Fibroblast of pulmonary artery (primary cell): Measurements from ENCODE around the gene ARHGAP24.
"Not testable (repeated sequence)": the region's sequence is repeated elsewhere in the genome, so short reads cannot be mapped to it uniquely, and the experiment has no call there.

Source experiments
- DNase-seq: peaks from one replicate; pipeline ENCODE4 v3.0.0-alpha.2; 2010; ENCODE audit warnings: low read depth
- H3K4me3 ChIP-seq: replicated peaks from 2 replicates; pipeline ENCODE4 v1.5.1; 2011; ENCODE audit warnings: low read depth, mild to moderate bottlenecking, control low read depth, low read length, moderate library complexity
- TF ChIP-seq, protein P1 (sequence below): IDR thresholded peaks from 2 replicates; pipeline ENCODE4 v1.5.1; 2011; ENCODE audit warnings: mild to moderate bottlenecking, control low read depth, low read length, inconsistent platforms; ENCODE audit errors: missing control alignments

ARHGAP24 gene

DNA sequence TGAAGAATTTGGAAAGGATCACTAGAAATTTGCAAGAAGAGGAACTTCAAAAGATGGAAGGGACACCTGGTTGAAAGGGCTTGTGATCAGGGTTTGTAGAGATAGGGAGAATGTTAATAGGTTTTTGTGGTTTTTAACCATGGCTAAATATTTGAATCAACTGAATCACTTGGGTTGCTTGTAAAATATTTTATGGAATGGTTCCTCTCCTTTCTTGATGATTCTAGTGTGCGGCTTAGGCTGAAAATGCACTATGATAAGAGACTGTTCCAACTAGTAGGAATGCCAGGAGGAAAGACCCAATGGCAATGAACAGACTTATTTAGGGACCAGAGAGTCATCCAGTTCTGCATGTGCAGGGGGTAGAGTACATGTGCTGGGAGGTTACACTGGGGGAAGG lies 408.2 kb downstream of the ARHGAP24 start:
- H3K4me3 ChIP-seq = no peak overlapping the region
- DNase-seq = no peak

DNA sequence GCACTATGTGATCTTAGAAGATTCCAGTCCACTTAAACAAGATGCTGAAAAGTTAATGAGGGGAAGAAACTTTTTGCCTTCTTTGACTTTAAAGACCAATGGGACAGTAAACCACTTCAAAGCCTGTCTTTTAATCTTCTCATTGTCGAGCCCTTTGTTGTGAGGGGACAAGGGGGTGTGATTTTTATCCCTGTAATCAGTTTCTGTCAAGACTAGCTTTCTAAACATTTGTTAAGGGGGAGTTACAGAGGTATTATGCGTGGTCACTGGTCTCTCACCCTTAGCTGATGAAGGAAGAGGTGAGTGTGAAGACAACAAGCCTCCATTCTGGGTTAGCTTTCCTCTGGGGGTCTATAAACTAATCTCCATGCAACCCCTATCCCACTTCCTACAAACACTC lies 409.3 kb downstream of the ARHGAP24 start:
- no peak for DNase-seq
- no peak overlapping the region for H3K4me3 ChIP-seq
- TF ChIP-seq, protein P1, sequence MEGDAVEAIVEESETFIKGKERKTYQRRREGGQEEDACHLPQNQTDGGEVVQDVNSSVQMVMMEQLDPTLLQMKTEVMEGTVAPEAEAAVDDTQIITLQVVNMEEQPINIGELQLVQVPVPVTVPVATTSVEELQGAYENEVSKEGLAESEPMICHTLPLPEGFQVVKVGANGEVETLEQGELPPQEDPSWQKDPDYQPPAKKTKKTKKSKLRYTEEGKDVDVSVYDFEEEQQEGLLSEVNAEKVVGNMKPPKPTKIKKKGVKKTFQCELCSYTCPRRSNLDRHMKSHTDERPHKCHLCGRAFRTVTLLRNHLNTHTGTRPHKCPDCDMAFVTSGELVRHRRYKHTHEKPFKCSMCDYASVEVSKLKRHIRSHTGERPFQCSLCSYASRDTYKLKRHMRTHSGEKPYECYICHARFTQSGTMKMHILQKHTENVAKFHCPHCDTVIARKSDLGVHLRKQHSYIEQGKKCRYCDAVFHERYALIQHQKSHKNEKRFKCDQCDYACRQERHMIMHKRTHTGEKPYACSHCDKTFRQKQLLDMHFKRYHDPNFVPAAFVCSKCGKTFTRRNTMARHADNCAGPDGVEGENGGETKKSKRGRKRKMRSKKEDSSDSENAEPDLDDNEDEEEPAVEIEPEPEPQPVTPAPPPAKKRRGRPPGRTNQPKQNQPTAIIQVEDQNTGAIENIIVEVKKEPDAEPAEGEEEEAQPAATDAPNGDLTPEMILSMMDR = no peak

More for the DNA sequence above, 408.2 kb downstream of the ARHGAP24 start:
- TF ChIP-seq, protein P1 = no peak

DNA sequence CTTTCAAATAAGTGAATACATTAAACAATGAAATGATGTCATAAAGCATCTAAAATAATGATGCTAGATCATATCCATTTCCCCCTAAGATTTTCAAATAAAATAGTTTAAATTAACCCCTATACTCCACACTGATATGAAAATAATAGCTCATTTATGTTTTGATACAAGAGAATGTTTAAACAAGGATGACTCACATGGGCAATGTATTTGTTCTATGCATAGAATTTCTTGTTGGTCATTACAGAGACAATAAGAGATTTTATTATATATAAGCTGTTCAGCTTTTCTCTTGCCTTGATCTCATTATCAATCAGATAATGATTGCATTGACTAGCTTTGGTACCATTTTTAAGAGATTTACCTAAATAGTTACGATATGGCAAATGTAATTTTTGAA lies 411.7 kb downstream of the ARHGAP24 start:
- DNase-seq = no peak
- TF ChIP-seq, protein P1 = no peak
- H3K4me3 ChIP-seq = no peak overlapping the region

DNA sequence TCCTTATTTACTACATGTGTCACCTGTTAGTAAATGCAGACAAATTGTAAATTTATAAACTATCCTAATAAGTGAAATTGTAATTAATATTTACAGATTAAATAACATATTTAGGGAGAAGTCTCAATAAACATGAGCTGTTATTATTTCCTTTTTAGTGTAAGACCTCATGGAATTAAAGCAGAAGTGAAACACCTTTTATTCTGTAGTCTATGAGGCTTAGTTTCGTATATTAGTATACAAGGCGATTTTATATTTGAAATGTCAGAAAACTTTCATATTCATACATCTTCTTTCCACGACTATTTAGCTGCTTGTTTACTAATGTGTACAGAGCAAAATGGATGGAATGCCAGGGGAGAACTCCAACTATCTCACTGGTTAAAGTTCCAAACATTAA lies 414.4 kb downstream of the ARHGAP24 start:
- H3K4me3 ChIP-seq = no peak overlapping the region
- TF ChIP-seq, protein P1 = no peak
- DNase-seq = no peak

DNA sequence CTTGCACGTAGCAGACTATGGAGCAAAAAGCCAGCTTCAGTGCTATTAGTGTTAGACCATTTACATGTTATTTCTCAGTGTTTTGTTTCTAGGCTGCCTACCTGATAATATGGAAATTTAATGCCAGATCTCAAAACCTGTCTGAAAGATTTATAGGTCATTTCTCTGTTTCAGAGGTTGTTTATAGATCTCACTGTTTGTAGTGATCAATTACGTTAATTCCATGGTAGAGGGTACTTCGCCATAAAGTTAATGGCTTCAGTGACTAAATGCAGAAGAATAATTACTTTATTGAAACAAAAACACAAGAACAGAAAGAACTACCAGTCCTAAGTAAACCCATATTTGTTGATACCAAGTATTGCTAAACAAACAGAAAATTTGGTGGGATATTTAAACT lies 420.8 kb downstream of the ARHGAP24 start:
- TF ChIP-seq, protein P1 = no peak
- H3K4me3 ChIP-seq = no peak overlapping the region
- DNase-seq = no peak

DNA sequence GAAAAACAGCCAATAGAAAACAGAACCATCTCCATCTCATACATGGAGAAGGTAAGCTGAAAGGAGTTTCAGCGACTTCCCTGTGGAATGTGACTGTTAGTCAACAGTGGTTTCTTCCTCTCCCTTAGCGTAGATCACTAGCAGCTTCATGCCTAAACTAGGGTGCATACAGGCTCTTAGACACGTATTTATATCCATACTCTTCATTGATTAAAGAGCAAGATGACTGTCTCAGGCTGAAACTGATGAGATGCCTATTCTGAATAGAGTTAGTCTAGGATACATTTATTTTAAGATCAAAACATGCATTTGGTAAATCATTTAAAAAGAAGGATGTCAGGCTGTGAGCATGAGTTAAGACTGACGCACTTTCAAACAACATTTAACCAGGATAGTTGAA lies 423.3 kb downstream of the ARHGAP24 start:
- DNase-seq = no peak
- TF ChIP-seq, protein P1 = no peak
- H3K4me3 ChIP-seq = no peak overlapping the region

DNA sequence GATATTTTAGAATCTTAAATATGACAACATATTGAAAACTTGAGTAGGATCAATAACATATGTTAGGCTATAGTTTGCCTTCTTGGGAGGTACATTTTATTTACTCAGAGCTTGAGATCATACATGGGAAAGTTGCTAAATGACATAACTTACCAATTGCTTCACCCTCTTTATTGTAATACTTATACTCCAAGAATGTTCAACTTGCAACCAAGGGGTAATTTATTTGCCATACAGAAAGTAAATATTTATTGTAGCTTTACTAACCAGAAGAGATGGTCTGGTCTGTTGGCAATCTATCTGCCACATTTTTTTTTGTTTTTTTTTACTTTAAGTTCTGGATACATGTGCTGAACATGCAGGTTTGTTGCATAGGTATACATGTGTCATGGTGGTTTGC lies 426.6 kb downstream of the ARHGAP24 start:
- TF ChIP-seq, protein P1 = no peak
- no peak overlapping the region for H3K4me3 ChIP-seq
- peak; percentile 24 for DNase-seq

DNA sequence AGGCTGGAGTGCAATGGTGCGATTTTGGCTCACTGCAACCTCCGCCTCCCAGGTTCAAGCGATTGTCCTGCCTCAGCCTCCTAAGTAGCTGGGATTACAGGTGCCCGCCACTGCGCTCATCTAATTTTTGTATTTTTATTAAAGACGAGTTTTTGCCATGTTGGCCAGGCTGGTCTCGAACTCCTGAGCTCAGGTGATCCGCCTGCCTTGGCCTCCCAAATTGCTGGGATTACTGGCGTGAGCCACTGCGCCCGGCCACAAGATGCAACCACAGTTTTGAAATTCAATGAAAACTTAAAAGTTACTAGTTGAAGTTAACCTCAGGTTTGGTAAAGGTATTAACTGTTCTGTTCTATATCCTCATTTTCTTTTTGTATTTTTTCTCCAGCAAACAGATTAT lies 427.7 kb downstream of the ARHGAP24 start:
- not testable (repeated sequence) for DNase-seq, H3K4me3 ChIP-seq
